ENCODE data around the gene ST6GALNAC6. TPM values are rescaled to one million over a fixed set of nuclear protein-coding genes. Genes with fewer than 3 reads are reported as not detected.

ST6GALNAC6 gene
- total and polyA plus RNA-seq, 2 experiments from 2014 or later = 53.0 to 73.4 TPM

- no peaks in the 10 kb centered on the region for H3K9me3 ChIP-seq (ENCODE audit: low read depth)
- H3K27me3 ChIP-seq = no peaks in the 10 kb centered on the region
- H3K36me3 ChIP-seq = no peaks in the 10 kb centered on the region
- H3K4me3 ChIP-seq = peak overlapping the region; percentile 76
- H3K4me1 ChIP-seq (ENCODE audit: low read depth) = peaks cover 7% of the 10 kb centered on the region
- no peak overlapping the region for H3K27ac ChIP-seq
- no peak for TF ChIP-seq CTCF (IDR thresholded peaks at IDR 0.05; ENCODE audit: low read depth, low read length)
- no peak for DNase-seq (ENCODE audit: low read depth in 1 of 2, low spot score in 1 of 2)
These were observed 37.0 kb upstream of the ST6GALNAC6 start for GRCh38 chr9:127936347-127936852.

- H3K4me1 ChIP-seq (ENCODE audit: low read depth) = peaks cover 7% of the 10 kb centered on the region
- H3K36me3 ChIP-seq = no peaks in the 10 kb centered on the region
- H3K27ac ChIP-seq = no peak overlapping the region
- no peak overlapping the region for H3K4me3 ChIP-seq
- H3K9me3 ChIP-seq (ENCODE audit: low read depth) = no peaks in the 10 kb centered on the region
- no peak for TF ChIP-seq CTCF (IDR thresholded peaks at IDR 0.05; ENCODE audit: low read depth, low read length)
- H3K27me3 ChIP-seq = no peaks in the 10 kb centered on the region
- no peak for DNase-seq (ENCODE audit: low read depth in 1 of 2, low spot score in 1 of 2)
These were observed 36.4 kb upstream of the ST6GALNAC6 start for GRCh38 chr9:127935765-127936221.

DNA sequence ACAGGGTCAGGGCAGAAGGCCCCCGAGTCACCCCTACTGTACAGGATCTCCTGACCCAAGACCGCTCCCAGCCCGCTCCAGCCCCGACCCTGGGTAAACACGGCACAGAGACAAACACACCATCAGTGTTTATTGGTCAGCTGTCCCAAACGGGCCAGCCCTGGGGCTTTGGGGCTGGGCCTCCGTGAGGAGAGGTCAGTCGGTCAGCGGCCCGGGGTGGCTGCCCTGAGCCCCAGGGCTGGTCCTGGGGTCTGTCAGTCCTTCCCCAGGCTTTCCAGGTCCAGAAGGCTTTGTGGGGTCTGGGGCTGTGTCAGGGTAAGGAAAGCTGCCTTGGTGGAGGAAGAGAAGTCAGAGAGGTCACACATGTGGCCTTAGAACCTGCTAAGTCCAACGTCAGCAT lies 35.6 kb upstream of the ST6GALNAC6 start:
- no peak for TF ChIP-seq CTCF (IDR thresholded peaks at IDR 0.05; ENCODE audit: low read depth, low read length)
- no peak for DNase-seq (ENCODE audit: low read depth in 1 of 2, low spot score in 1 of 2)
- H3K36me3 ChIP-seq = no peaks in the 10 kb centered on the region

DNA sequence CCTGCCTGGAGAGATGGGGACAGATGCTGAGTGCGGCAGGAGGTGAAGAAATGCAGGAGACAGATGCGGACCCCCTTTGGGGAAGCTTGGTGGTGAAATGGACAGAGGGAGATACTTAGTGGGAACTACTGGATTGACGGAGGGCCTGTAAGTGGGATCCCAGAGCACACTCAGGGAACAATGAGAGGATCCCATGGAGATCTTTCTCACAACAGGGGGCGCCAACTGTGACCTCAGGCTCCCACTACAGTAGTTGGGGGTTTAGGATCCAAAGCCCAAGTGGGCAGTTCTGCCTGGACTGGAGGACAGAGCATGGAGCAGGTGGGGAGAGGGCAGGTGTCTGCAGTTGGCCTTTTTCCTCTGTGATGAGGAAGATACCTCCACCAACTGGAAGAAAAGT lies 34.8 kb upstream of the ST6GALNAC6 start:
- no peak overlapping the region for H3K27ac ChIP-seq
- no peaks in the 10 kb centered on the region for H3K9me3 ChIP-seq (ENCODE audit: low read depth)
- DNase-seq (ENCODE audit: low read depth in 1 of 2, low spot score in 1 of 2) = no peak
- no peaks in the 10 kb centered on the region for H3K36me3 ChIP-seq
- peaks cover under 1% of the 10 kb centered on the region for H3K27me3 ChIP-seq
- H3K4me3 ChIP-seq = no peak overlapping the region
- peaks cover 7% of the 10 kb centered on the region for H3K4me1 ChIP-seq (ENCODE audit: low read depth)
- no peak for TF ChIP-seq CTCF (IDR thresholded peaks at IDR 0.05; ENCODE audit: low read depth, low read length)

More for the DNA sequence above, 35.6 kb upstream of the ST6GALNAC6 start:
- no peak overlapping the region for H3K27ac ChIP-seq
- no peaks in the 10 kb centered on the region for H3K27me3 ChIP-seq
- H3K4me3 ChIP-seq = no peak overlapping the region
- H3K4me1 ChIP-seq (ENCODE audit: low read depth) = peaks cover 7% of the 10 kb centered on the region
- H3K9me3 ChIP-seq (ENCODE audit: low read depth) = no peaks in the 10 kb centered on the region

DNA sequence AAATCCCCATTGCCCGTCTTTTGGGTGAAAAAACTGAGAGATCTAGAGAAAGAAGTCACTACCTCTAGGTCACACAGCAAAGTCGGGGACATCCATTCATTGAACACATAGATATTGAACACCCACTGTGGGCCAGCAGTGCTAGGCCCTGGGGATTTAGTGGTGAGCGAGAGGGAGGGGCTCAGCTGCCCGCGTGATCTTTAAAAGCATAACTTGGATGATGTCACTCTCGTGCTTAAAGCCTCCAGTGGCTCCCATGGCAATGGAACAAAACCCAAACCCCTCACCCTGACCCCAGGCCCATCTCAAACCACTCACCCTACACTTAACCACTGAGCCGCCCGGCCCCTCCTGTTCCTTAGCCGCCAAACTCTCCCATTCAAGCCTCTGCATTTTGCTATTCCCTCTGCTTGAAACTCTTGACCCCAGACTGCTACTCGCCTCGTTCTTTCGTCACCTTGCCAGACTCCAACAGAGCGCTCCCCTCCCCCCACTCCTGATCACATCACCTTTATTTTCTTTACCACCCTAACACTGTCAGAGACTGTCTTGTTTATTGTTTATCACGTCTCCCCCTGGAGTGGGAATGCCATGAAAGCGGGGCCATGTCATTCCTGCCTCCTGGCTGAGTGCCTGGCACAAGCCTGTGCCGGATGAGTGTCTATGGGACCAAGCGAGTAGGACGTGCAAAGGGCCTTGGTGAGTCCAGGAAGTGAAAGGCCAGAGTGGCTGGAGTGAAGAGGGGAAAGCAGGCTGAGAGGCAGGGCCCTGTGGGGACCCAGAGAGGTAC lies 31.9 kb upstream of the ST6GALNAC6 start:
- peak in 1 of 2 donors; percentile 74 for DNase-seq (ENCODE audit: low read depth in 1 of 2, low spot score in 1 of 2)

More for the DNA sequence above, 31.9 kb upstream of the ST6GALNAC6 start:
- Histone ChIP-seq H3K27me3 (peaks cover 30% of the 10 kb centered on the region), H3K9me3 (ENCODE audit: low read depth) (no peaks in the 10 kb centered on the region), H3K4me3 (peak overlapping the region; percentile 43), H3K36me3 (no peaks in the 10 kb centered on the region), H3K27ac (no peak overlapping the region), H3K4me1 (ENCODE audit: low read depth) (no peaks in the 10 kb centered on the region)
- no peak for TF ChIP-seq CTCF (IDR thresholded peaks at IDR 0.05; ENCODE audit: low read depth, low read length)
